IMR-90 (cell line): ENCODE measurements around the gene SHISAL1. TPM values are rescaled to one million over a fixed set of nuclear protein-coding genes. Genes with fewer than 3 reads are reported as not detected.
A peak's percentile ranks its signal among the peaks of the same experiment; 100 is the strongest.

Experiments
- ATAC-seq: fragments of 200-7000 bp; cut with Tn5 transposase; 2 replicates; pipeline ENCODE4 v1.9.1; 2020; ENCODE audit warnings: low read depth, mild to moderate bottlenecking, moderate library complexity
- BruUV-seq: library from RNA; stranded (reverse); fragments of 400-500 nt; replicated peaks from 2 replicates; lab custom pipeline; 2021; lab: Mats Ljungman, UMichigan
- CTCF ChIA-PET: fragments of 300-600 bp; formaldehyde crosslinking; extraction: SDS; loops from one replicate; lab custom pipeline; 2021; ENCODE audit warnings: antibody characterized with exemption; lab: Yijun Ruan, JAX
- POLR2A ChIA-PET: fragments of 300-600 bp; sonication (Branson Sonifier 250); formaldehyde crosslinking; loops from one replicate; lab custom pipeline; 2022; ENCODE audit warnings: antibody characterized with exemption; ENCODE audit not compliant: unreplicated experiment; lab: Charles Lee
- DNase-seq: peaks from one replicate; pipeline ENCODE4 v3.0.0; 2013
- H2AFZ ChIP-seq: replicated peaks from 2 replicates; pipeline ENCODE3; 2013; ENCODE audit warnings: low read length, mild to moderate bottlenecking; ENCODE audit not compliant: poor library complexity
- H2AK5ac ChIP-seq: 2 replicates; pipeline ENCODE4 v1.6.1; 2013; ENCODE audit warnings: low read depth, low read length, inconsistent platforms
- H2AK9ac ChIP-seq: replicated peaks from 2 replicates; pipeline ENCODE3; 2013; ENCODE audit warnings: mild to moderate bottlenecking, low read depth, low read length, moderate library complexity; ENCODE audit not compliant: poor library complexity
- H2BK120ac ChIP-seq: 2 replicates; pipeline ENCODE4 v1.6.1; 2013; ENCODE audit warnings: low read depth, low read length, inconsistent platforms
- H2BK15ac ChIP-seq: 3 replicates; pipeline ENCODE4 v1.6.1; 2013; ENCODE audit warnings: low read depth, low read length, inconsistent platforms
- H2BK20ac ChIP-seq: 2 replicates; pipeline ENCODE4 v1.6.1; 2013; ENCODE audit warnings: low read depth, mild to moderate bottlenecking, inconsistent platforms, low read length, moderate library complexity
- H2BK5ac ChIP-seq: 2 replicates; pipeline ENCODE4 v1.6.1; 2013; ENCODE audit warnings: mild to moderate bottlenecking, low read depth, low read length, inconsistent platforms; ENCODE audit not compliant: poor library complexity, severe bottlenecking
- H3K14ac ChIP-seq: replicated peaks from 2 replicates; pipeline ENCODE4 v1.6.1; 2013; ENCODE audit warnings: low read depth, low read length, inconsistent platforms
- H3K18ac ChIP-seq: 2 replicates; pipeline ENCODE4 v1.6.1; 2013; ENCODE audit warnings: low read depth, low read length, control low read depth
- H3K23ac ChIP-seq: 2 replicates; pipeline ENCODE4 v1.6.1; 2013; ENCODE audit warnings: low read depth, low read length, inconsistent platforms
- H3K27ac ChIP-seq: 2 replicates; pipeline ENCODE4 v1.5.1; 2013; ENCODE audit warnings: mild to moderate bottlenecking, control low read depth, low read length; ENCODE audit not compliant: insufficient read depth
- H3K27me3 ChIP-seq: 2 replicates; pipeline ENCODE4 v1.6.1; 2013; ENCODE audit warnings: low read length; ENCODE audit not compliant: control insufficient read depth, insufficient read depth
- H3K36me3 ChIP-seq: 2 replicates; pipeline ENCODE4 v1.6.1; 2013; ENCODE audit warnings: low read length, mixed read lengths; ENCODE audit not compliant: control insufficient read depth, insufficient read depth
- H3K4ac ChIP-seq: 2 replicates; pipeline ENCODE4 v1.6.1; 2013; ENCODE audit warnings: low read depth, low read length, inconsistent platforms
- H3K4me1 ChIP-seq: 2 replicates; pipeline ENCODE4 v1.6.1; 2013; ENCODE audit warnings: low read length, mixed read lengths; ENCODE audit not compliant: control insufficient read depth, insufficient read depth
- H3K4me2 ChIP-seq: 2 replicates; pipeline ENCODE4 v1.6.1; 2013; ENCODE audit warnings: low read depth, mild to moderate bottlenecking, control low read depth, low read length, moderate library complexity
- H3K4me3 ChIP-seq: 2 replicates; pipeline ENCODE4 v1.5.1; 2013; ENCODE audit warnings: low read depth, mild to moderate bottlenecking, control low read depth, low read length, moderate library complexity; ENCODE audit not compliant: insufficient read depth
- H3K56ac ChIP-seq: 2 replicates; pipeline ENCODE4 v1.6.1; 2013; ENCODE audit warnings: low read length, inconsistent platforms; ENCODE audit not compliant: insufficient read depth; ENCODE audit errors: extremely low read depth
- H3K79me1 ChIP-seq, 2 experiments: 2 replicates each; pipeline ENCODE4 v1.6.1; 2013; ENCODE audit warnings: low read length in 2 of 2, inconsistent platforms in 1 of 2, low read depth in 1 of 2
- H3K9ac ChIP-seq: 2 replicates; pipeline ENCODE4 v1.6.1; 2013; ENCODE audit warnings: low read depth, low read length, control low read depth
- H3K9me1 ChIP-seq: 2 replicates; pipeline ENCODE4 v1.6.1; 2013; ENCODE audit warnings: low read length, inconsistent platforms; ENCODE audit not compliant: insufficient read depth
- H3K9me3 ChIP-seq: 2 replicates; pipeline ENCODE4 v1.6.1; 2013; ENCODE audit warnings: low read length; ENCODE audit not compliant: control insufficient read depth, insufficient read depth
- H4K20me1 ChIP-seq: 2 replicates; pipeline ENCODE4 v1.6.1; 2013; ENCODE audit warnings: low read length, inconsistent platforms; ENCODE audit not compliant: insufficient read depth
- H4K5ac ChIP-seq: 2 replicates; pipeline ENCODE4 v1.6.1; 2013; ENCODE audit warnings: mild to moderate bottlenecking, low read depth, low read length, control low read depth
- H4K8ac ChIP-seq, 2 experiments: 2 replicates each; pipeline ENCODE4 v1.6.1; 2013; ENCODE audit warnings: low read depth in 2 of 2, low read length in 2 of 2, control low read depth in 1 of 2, inconsistent platforms in 1 of 2
- H4K91ac ChIP-seq: 2 replicates; pipeline ENCODE4 v1.6.1; 2013; ENCODE audit warnings: low read depth, low read length, inconsistent platforms; ENCODE audit not compliant: insufficient read depth
- CEBPB ChIP-seq: IDR thresholded peaks from 2 replicates; pipeline ENCODE4 v1.6.1; 2012; ENCODE audit warnings: low read depth, low read length, improper control_type of control experiment
- CHD1 ChIP-seq: IDR thresholded peaks from 2 replicates; pipeline ENCODE4 v1.6.1; 2012; ENCODE audit warnings: low read depth, low read length, improper control_type of control experiment
- ELK1 ChIP-seq: fragments of 150-350 bp; IDR thresholded peaks from 2 replicates; pipeline ENCODE4 v1.6.1; 2016; ENCODE audit warnings: low read depth, mild to moderate bottlenecking, low read length, moderate library complexity, borderline replicate concordance
- FOS ChIP-seq: fragments of 150-350 bp; IDR thresholded peaks from 2 replicates; pipeline ENCODE4 v1.6.1; 2016; ENCODE audit warnings: low read depth, low read length
- MXI1 ChIP-seq: IDR thresholded peaks from 2 replicates; pipeline ENCODE4 v1.6.1; 2012; ENCODE audit warnings: low read depth, mild to moderate bottlenecking, low read length, moderate library complexity, borderline replicate concordance
- RAD21 ChIP-seq: IDR thresholded peaks from 2 replicates; pipeline ENCODE4 v1.6.1; 2012; ENCODE audit warnings: low read length, improper control_type of control experiment
- RCOR1 ChIP-seq: IDR thresholded peaks from 2 replicates; pipeline ENCODE4 v1.6.1; 2012; ENCODE audit warnings: mild to moderate bottlenecking, low read length, improper control_type of control experiment; ENCODE audit not compliant: insufficient replicate concordance
- SMC3 ChIP-seq: fragments of 150-350 bp; IDR thresholded peaks from 2 replicates; pipeline ENCODE4 v1.6.1; 2016; ENCODE audit warnings: low read depth, mild to moderate bottlenecking, antibody characterized with exemption, low read length, moderate library complexity
- USF2 ChIP-seq: fragments of 150-350 bp; IDR thresholded peaks from 2 replicates; pipeline ENCODE4 v1.6.1; 2017; ENCODE audit warnings: mild to moderate bottlenecking, antibody characterized with exemption, low read length, low read depth
- WGBS, 2 experiments: methylation state at CpG; one replicate each; pipeline versions ENCODE4 v1.1.5 to v1.1.7; 2013; ENCODE audit warnings: missing lambda C conversion rate in 2 of 2; ENCODE audit not compliant: insufficient read length in 1 of 2; ENCODE audit errors: extremely low coverage in 2 of 2; 5-methylcytosine and 5-hydroxymethylcytosine counted together
- dilution Hi-C: fragments of 300-500 bp; cut with HindIII; formaldehyde crosslinking; loops from one replicate; pipeline ENCODE4 v1.14.3; 2018; ENCODE audit warnings: low sequenced_read_pairs; ENCODE audit not compliant: unreplicated experiment
- in situ Hi-C: fragments of 300-500 bp; cut with MboI; formaldehyde crosslinking; loops from 3 replicates; pipeline ENCODE4 v1.14.3; 2019; ENCODE audit warnings: low sequenced_read_pairs, inconsistent platforms, mixed read lengths
- intact Hi-C: fragments of 100-400 bp; cut with micrococcal nuclease; formaldehyde crosslinking; loops from 2 replicates; pipeline ENCODE4 v1.10.0; 2022
- polyA plus RNA-seq, 3 experiments: library from polyadenylated mRNA; depleted of rRNA; stranded (reverse); fragments of >200 nt; gene quantifications; 2 replicates each; pipeline ENCODE4 v1.2.3, GENCODE V29; 2012; ENCODE audit warnings: low replicate concordance in 1 of 3
- total RNA-seq: library from RNA; depleted of rRNA; stranded (reverse); fragments of >200 nt; gene quantifications from 2 replicates; pipeline ENCODE4 v1.2.3, GENCODE V29; 2012

The SHISAL1 gene
- total and polyA plus RNA-seq, 2 of the 4 experiments (the other 2 are of a cell fraction): 1.0 to 1.4 TPM

- H3K27me3 ChIP-seq: peaks cover 2% of the 10 kb centered on the region
- H2BK120ac ChIP-seq: 0 out of 2 replicates have a peak overlapping the region, but pooled peaks have one; percentile 17
- dilution Hi-C loops: no loop called here
- no peak overlapping the region for H2AK5ac ChIP-seq
- H3K4ac ChIP-seq: no peak overlapping the region
- H3K9me3 ChIP-seq: no peaks in the 10 kb centered on the region
- ChIA-PET POLR2A (interaction anchor here (0.6 kb wide), 1 partner anchor 14 kb away, joined by 3 read pairs; no protein-coding TSS in a partner anchor), CTCF (no interaction called here)
- no TSS peak for BruUV-seq
- no peak overlapping the region for H3K56ac ChIP-seq
- no peaks in the 10 kb centered on the region for H3K79me1 ChIP-seq
- no peak overlapping the region for H3K27ac ChIP-seq
- H3K9me1 ChIP-seq: peaks cover 10% of the 10 kb centered on the region
- H3K36me3 ChIP-seq: no peaks in the 10 kb centered on the region
- no peaks in the 10 kb centered on the region for H4K20me1 ChIP-seq
- intact Hi-C loops: no loop called here
- no peak overlapping the region for H4K5ac ChIP-seq
- in situ Hi-C loops: no loop called here
- no peak overlapping the region for H2AK9ac ChIP-seq
- no peak overlapping the region for H3K4me3 ChIP-seq
- 100% methylated on average over 2 of the region's 6 CpGs; no CpG with 5 or more reads in 1 of the 2 experiments for WGBS, 2 experiments
- H3K9ac ChIP-seq: no peak overlapping the region
- peak overlapping the region; percentile 7; the same call in 1 of the 2 replicates for H3K18ac ChIP-seq
- no peak for DNase-seq
- H4K91ac ChIP-seq: 0 out of 2 replicates have a peak overlapping the region, but pooled peaks have one; percentile 8
- no peak for ATAC-seq
- H3K4me1 ChIP-seq: peaks cover 20% of the 10 kb centered on the region
- H3K14ac ChIP-seq: no peak overlapping the region
- H3K4me2 ChIP-seq: no peak overlapping the region
- H2BK5ac ChIP-seq: no peak overlapping the region
- no peak overlapping the region for H4K8ac ChIP-seq
- H2BK20ac ChIP-seq: no peak overlapping the region
- no peak overlapping the region for H2AFZ ChIP-seq
- TF ChIP-seq CEBPB: no peak
- TF ChIP-seq SMC3: no peak
- no peak for TF ChIP-seq RCOR1
- TF ChIP-seq ELK1: no peak
- TF ChIP-seq FOS: no peak
- no peak for TF ChIP-seq CHD1
- TF ChIP-seq RAD21: no peak
- TF ChIP-seq USF2: no peak
- no peak for TF ChIP-seq MXI1
- no peak overlapping the region for H2BK15ac ChIP-seq
- H3K23ac ChIP-seq: no peak overlapping the region
Measured at GRCh38 chr22:44203203-44203602, 109.5 kb downstream of the SHISAL1 start.
